Activated CD4-positive, alpha-beta memory T cell treated with anti-CD3 and anti-CD28 coated beads for 36 hours (primary cell): ENCODE measurements around the gene ELL2. TPM values are rescaled to one million over a fixed set of nuclear protein-coding genes. Genes with fewer than 3 reads are reported as not detected.

Experiments
- CTCF ChIA-PET: fragments of 350-600 bp; sonication (Branson Sonifier 250); formaldehyde crosslinking; loops from one replicate; lab custom pipeline; 2021; ENCODE audit warnings: antibody characterized with exemption, inconsistent platforms; lab: Charles Lee
- POLR2A ChIA-PET: fragments of 350-600 bp; sonication (Branson Sonifier 250); formaldehyde crosslinking; loops from one replicate; lab custom pipeline; 2021; ENCODE audit warnings: antibody characterized with exemption; lab: Charles Lee
- DNase-seq: peaks from one replicate; pipeline ENCODE4 v3.0.0-alpha.2; 2020
- H3K27ac Mint-ChIP-seq: one replicate; pipeline ENCODE4 v1.8.0; 2021; ENCODE audit warnings: mixed read lengths
- H3K27me3 Mint-ChIP-seq: one replicate; pipeline ENCODE4 v1.8.0; 2021; ENCODE audit warnings: mixed read lengths
- H3K36me3 Mint-ChIP-seq: one replicate; pipeline ENCODE4 v1.8.0; 2021; ENCODE audit warnings: mixed read lengths
- H3K4me1 Mint-ChIP-seq: one replicate; pipeline ENCODE4 v1.8.0; 2021; ENCODE audit warnings: low read depth, mixed read lengths
- H3K4me3 Mint-ChIP-seq: one replicate; pipeline ENCODE4 v1.8.0; 2021; ENCODE audit warnings: mild to moderate bottlenecking, mixed read lengths
- H3K9me3 Mint-ChIP-seq: one replicate; pipeline ENCODE4 v1.8.0; 2021; ENCODE audit warnings: mixed read lengths
- intact Hi-C: fragments of 100-400 bp; cut with micrococcal nuclease; formaldehyde crosslinking; loops from one replicate; pipeline ENCODE4 v1.15.1; 2023
- total RNA-seq, 2 experiments: library from RNA; stranded (reverse); gene quantifications; one replicate each; pipeline ENCODE4 v1.2.3, GENCODE V29; 2021

The ELL2 gene
- total RNA-seq, 2 experiments from 2014 or later: 127 to 132 TPM

- intact Hi-C loops: loop anchor here (1.0 to 10.0 kb wide), 6 partner anchors 24 to 562 kb away; partner anchors contain the start of genes GLRX and MCTP1
- H3K4me1 Mint-ChIP-seq: peaks cover 15% of the 10 kb centered on the region
- peak; percentile 76 for DNase-seq
- POLR2A ChIA-PET: no interaction called here
- H3K36me3 Mint-ChIP-seq: no peaks in the 10 kb centered on the region
- H3K9me3 Mint-ChIP-seq: no peaks in the 10 kb centered on the region
- H3K27me3 Mint-ChIP-seq: no peaks in the 10 kb centered on the region
- H3K27ac Mint-ChIP-seq: peak overlapping the region; percentile 62
- CTCF ChIA-PET: interaction anchor here (0.6 to 16.6 kb wide), 19 partner anchors 9 to 801 kb away, joined by 3 to 463 read pairs (median 4); partner anchors contain the start of gene RHOBTB3
- H3K4me3 Mint-ChIP-seq: no peak overlapping the region
Measured at GRCh38 chr5:95846554-95847260, 114.9 kb downstream of the ELL2 start.

GRCh38 chr5:95845391-95845790 lies 116.3 kb downstream of the ELL2 start:
- POLR2A ChIA-PET: no interaction called here
- intact Hi-C loops: loop anchor here (10.0 kb wide), 1 partner anchor 561 kb away; the partner anchor contains the start of gene MCTP1
- no peak overlapping the region for H3K27ac Mint-ChIP-seq
- CTCF ChIA-PET: interaction anchor here (0.6 to 16.6 kb wide), 5 partner anchors 10 to 180 kb away, joined by 3 to 463 read pairs (median 8); no protein-coding TSS in a partner anchor
- H3K27me3 Mint-ChIP-seq: no peaks in the 10 kb centered on the region
- no peak overlapping the region for H3K4me3 Mint-ChIP-seq
- H3K36me3 Mint-ChIP-seq: no peaks in the 10 kb centered on the region
- DNase-seq: no peak
- H3K4me1 Mint-ChIP-seq: peaks cover 15% of the 10 kb centered on the region
- H3K9me3 Mint-ChIP-seq: no peaks in the 10 kb centered on the region

- Mint-ChIP-seq H3K27me3 (no peaks in the 10 kb centered on the region), H3K36me3 (no peaks in the 10 kb centered on the region), H3K9me3 (no peaks in the 10 kb centered on the region), H3K27ac (peak overlapping the region; percentile 75), H3K4me1 (peaks cover 15% of the 10 kb centered on the region), H3K4me3 (no peak overlapping the region)
- intact Hi-C loops: loop anchor here (1.0 to 10.0 kb wide), 11 partner anchors 8 to 875 kb away; partner anchors contain the start of gene MCTP1
- CTCF ChIA-PET: interaction anchor here (0.6 to 16.6 kb wide), 14 partner anchors 8 to 616 kb away, joined by 3 to 463 read pairs (median 4); partner anchors contain the start of gene RFESD
- POLR2A ChIA-PET: interaction anchor here (0.7 to 1.3 kb wide), 5 partner anchors 9 to 171 kb away, joined by 3 to 5 read pairs (median 4); no protein-coding TSS in a partner anchor
- DNase-seq: no peak
Measured at GRCh38 chr5:95843733-95844223, 117.9 kb downstream of the ELL2 start.

- Mint-ChIP-seq H3K9me3 (no peaks in the 10 kb centered on the region), H3K4me1 (peaks cover 18% of the 10 kb centered on the region), H3K4me3 (no peak overlapping the region), H3K27me3 (no peaks in the 10 kb centered on the region), H3K27ac (peak overlapping the region; percentile 75), H3K36me3 (no peaks in the 10 kb centered on the region)
- peak; percentile 84 for DNase-seq
- intact Hi-C loops: loop anchor here (1.0 to 10.0 kb wide), 11 partner anchors 8 to 874 kb away; partner anchors contain the start of gene MCTP1
- CTCF ChIA-PET: interaction anchor here (0.9 to 16.6 kb wide), 13 partner anchors 9 to 493 kb away, joined by 3 to 463 read pairs (median 5); partner anchors contain the start of gene RFESD
- POLR2A ChIA-PET: interaction anchor here (1.0 to 1.3 kb wide), 4 partner anchors 8 to 62 kb away, joined by 3 to 5 read pairs (median 4); no protein-coding TSS in a partner anchor
Measured at GRCh38 chr5:95842854-95843544, 118.7 kb downstream of the ELL2 start.

- Mint-ChIP-seq H3K36me3 (no peaks in the 10 kb centered on the region), H3K4me1 (peaks cover 26% of the 10 kb centered on the region), H3K27me3 (no peaks in the 10 kb centered on the region), H3K27ac (no peak overlapping the region), H3K4me3 (no peak overlapping the region), H3K9me3 (no peaks in the 10 kb centered on the region)
- intact Hi-C loops: loop anchor here (2.0 to 10.0 kb wide), 4 partner anchors 29 to 873 kb away; partner anchors contain the start of gene MCTP1
- CTCF ChIA-PET: interaction anchor here (1.7 to 16.6 kb wide), 4 partner anchors 53 to 198 kb away, joined by 4 to 463 read pairs (median 11); no protein-coding TSS in a partner anchor
- no peak for DNase-seq
- POLR2A ChIA-PET: interaction anchor here (0.6 kb wide), 1 partner anchor 19 kb away, joined by 3 read pairs; no protein-coding TSS in a partner anchor
Measured at GRCh38 chr5:95841914-95842812, 119.5 kb downstream of the ELL2 start.

- no peaks in the 10 kb centered on the region for H3K9me3 Mint-ChIP-seq
- no peak for DNase-seq
- intact Hi-C loops: loop anchor here (10.0 kb wide), 1 partner anchor 556 kb away; the partner anchor contains the start of gene MCTP1
- H3K27me3 Mint-ChIP-seq: no peaks in the 10 kb centered on the region
- ChIA-PET CTCF (interaction anchor here (0.7 to 16.6 kb wide), 3 partner anchors 23 to 197 kb away, joined by 3 to 463 read pairs (median 10); no protein-coding TSS in a partner anchor), POLR2A (interaction anchor here (0.6 kb wide), 1 partner anchor 144 kb away, joined by 4 read pairs; no protein-coding TSS in a partner anchor)
- H3K4me3 Mint-ChIP-seq: no peak overlapping the region
- H3K4me1 Mint-ChIP-seq: peaks cover 36% of the 10 kb centered on the region
- H3K36me3 Mint-ChIP-seq: no peaks in the 10 kb centered on the region
- H3K27ac Mint-ChIP-seq: no peak overlapping the region
Measured at GRCh38 chr5:95840956-95841705, 120.5 kb downstream of the ELL2 start.

GRCh38 chr5:95839658-95840057 lies 122.0 kb downstream of the ELL2 start:
- Mint-ChIP-seq H3K4me1 (peaks cover 44% of the 10 kb centered on the region), H3K27ac (no peak overlapping the region), H3K4me3 (no peak overlapping the region), H3K36me3 (no peaks in the 10 kb centered on the region), H3K27me3 (no peaks in the 10 kb centered on the region), H3K9me3 (no peaks in the 10 kb centered on the region)
- ChIA-PET POLR2A (interaction anchor here (1.3 kb wide), 1 partner anchor 17 kb away, joined by 6 read pairs; the partner anchor contains the start of gene GLRX), CTCF (interaction anchor here (1.1 to 16.6 kb wide), 3 partner anchors 23 to 58 kb away, joined by 3 to 463 read pairs (median 17); no protein-coding TSS in a partner anchor)
- DNase-seq: no peak
- intact Hi-C loops: loop anchor here (10.0 kb wide), 1 partner anchor 555 kb away; the partner anchor contains the start of gene MCTP1

- no peaks in the 10 kb centered on the region for H3K9me3 Mint-ChIP-seq
- no peak overlapping the region for H3K27ac Mint-ChIP-seq
- no peaks in the 10 kb centered on the region for H3K27me3 Mint-ChIP-seq
- CTCF ChIA-PET: interaction anchor here (1.2 to 2.3 kb wide), 3 partner anchors 30 to 174 kb away, joined by 3 to 17 read pairs (median 3); no protein-coding TSS in a partner anchor
- no peak overlapping the region for H3K4me3 Mint-ChIP-seq
- intact Hi-C loops: no loop called here
- DNase-seq: no peak
- H3K4me1 Mint-ChIP-seq: peaks cover 54% of the 10 kb centered on the region
- no peaks in the 10 kb centered on the region for H3K36me3 Mint-ChIP-seq
- POLR2A ChIA-PET: interaction anchor here (1.3 kb wide), 1 partner anchor 16 kb away, joined by 6 read pairs; the partner anchor contains the start of gene GLRX
Measured at GRCh38 chr5:95838556-95838955, 123.1 kb downstream of the ELL2 start.

- H3K36me3 Mint-ChIP-seq: no peaks in the 10 kb centered on the region
- intact Hi-C loops: no loop called here
- H3K27ac Mint-ChIP-seq: no peak overlapping the region
- H3K4me3 Mint-ChIP-seq: no peak overlapping the region
- no peaks in the 10 kb centered on the region for H3K27me3 Mint-ChIP-seq
- no peak for DNase-seq
- H3K4me1 Mint-ChIP-seq: peaks cover 51% of the 10 kb centered on the region
- POLR2A ChIA-PET: interaction anchor here (1.6 kb wide), 1 partner anchor 16 kb away, joined by 7 read pairs; the partner anchor contains the start of gene GLRX
- no peaks in the 10 kb centered on the region for H3K9me3 Mint-ChIP-seq
- CTCF ChIA-PET: interaction anchor here (1.0 to 2.3 kb wide), 6 partner anchors 9 to 193 kb away, joined by 3 to 17 read pairs (median 4); no protein-coding TSS in a partner anchor
Measured at GRCh38 chr5:95838001-95838520, 123.6 kb downstream of the ELL2 start.
